ENCODE data around the gene SYMPK.

The SYMPK gene

DNA sequence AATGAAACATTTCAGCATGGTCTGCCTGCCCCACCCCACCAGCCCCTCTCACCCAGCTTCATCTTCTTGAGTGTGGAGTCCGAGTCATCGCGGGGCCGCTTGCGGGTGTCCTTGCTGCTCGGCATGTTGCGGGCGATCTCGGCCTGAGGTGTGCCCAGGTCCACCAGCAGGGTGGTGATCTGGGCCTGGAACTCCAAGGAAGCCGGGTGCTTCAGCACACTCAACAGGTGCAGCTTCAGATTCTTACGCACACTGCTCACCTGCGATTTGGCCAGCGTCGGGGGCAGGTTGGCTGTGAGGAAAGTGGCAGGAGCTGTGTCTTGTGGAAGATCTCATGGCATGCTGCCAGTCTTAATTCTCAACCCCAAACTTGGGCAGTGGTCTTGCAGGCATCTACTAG is 20.7 kb downstream of the SYMPK start:
- H3K27me3 ChIP-seq (ENCODE audit: insufficient read depth, low read length), result no peaks in the 10 kb centered on the region
- no peak overlapping the region for H4K8ac ChIP-seq (ENCODE audit: low read depth, low read length)
- no peak overlapping the region for H3K4me2 ChIP-seq (ENCODE audit: low read length)
- H3K14ac ChIP-seq (ENCODE audit: low read length), result no peak overlapping the region
- no peaks in the 10 kb centered on the region for H3K4me1 ChIP-seq (ENCODE audit: control insufficient read depth in 1 of 2, insufficient read depth in 2 of 2, low read length in 2 of 2)
- H2BK120ac ChIP-seq (ENCODE audit: insufficient read depth, low read length, poor library complexity), result no peak overlapping the region
- H2BK5ac ChIP-seq (ENCODE audit: low read depth, low read length, poor library complexity), result no peak overlapping the region
- peaks cover 7% of the 10 kb centered on the region for H3K9me3 ChIP-seq (ENCODE audit: insufficient read depth, low read depth, low read length)
- no peak overlapping the region for H3K18ac ChIP-seq (ENCODE audit: low read length)
- no peak for DNase-seq
- no peak overlapping the region for H2AK5ac ChIP-seq (ENCODE audit: low read length)
- no peak overlapping the region for H2BK12ac ChIP-seq (ENCODE audit: low read length)
- H3K9ac ChIP-seq (ENCODE audit: low read length), result no peak overlapping the region
- H3K4ac ChIP-seq (ENCODE audit: low read depth, low read length), result no peak overlapping the region
- H4K12ac ChIP-seq (ENCODE audit: low read depth, low read length), result no peak overlapping the region
- no peak overlapping the region for H4K91ac ChIP-seq (ENCODE audit: low read depth, low read length)
- no peak overlapping the region for H2AFZ ChIP-seq (ENCODE audit: insufficient read depth, low read length, poor library complexity)
- H3K27ac ChIP-seq (ENCODE audit: low read depth, low read length), result no peak overlapping the region
- no peak overlapping the region for H3K4me3 ChIP-seq (ENCODE audit: low read depth, low read length)
- H3K79me1 ChIP-seq (ENCODE audit: low read length), result no peaks in the 10 kb centered on the region
- no peaks in the 10 kb centered on the region for H3K79me2 ChIP-seq (ENCODE audit: control insufficient read depth, insufficient read depth, low read length, poor library complexity)
- no CpG with 5 or more reads among the region's 14 CpGs for WGBS (ENCODE audit: extremely low coverage, insufficient coverage, insufficient read length)
- H3K36me3 ChIP-seq (ENCODE audit: control insufficient read depth in 1 of 2, insufficient read depth in 2 of 2, low read length in 2 of 2), result peaks cover 55 to 60% of the 10 kb centered on the region in 2 experiments
- no peak overlapping the region for H3K23ac ChIP-seq (ENCODE audit: low read length)

DNA sequence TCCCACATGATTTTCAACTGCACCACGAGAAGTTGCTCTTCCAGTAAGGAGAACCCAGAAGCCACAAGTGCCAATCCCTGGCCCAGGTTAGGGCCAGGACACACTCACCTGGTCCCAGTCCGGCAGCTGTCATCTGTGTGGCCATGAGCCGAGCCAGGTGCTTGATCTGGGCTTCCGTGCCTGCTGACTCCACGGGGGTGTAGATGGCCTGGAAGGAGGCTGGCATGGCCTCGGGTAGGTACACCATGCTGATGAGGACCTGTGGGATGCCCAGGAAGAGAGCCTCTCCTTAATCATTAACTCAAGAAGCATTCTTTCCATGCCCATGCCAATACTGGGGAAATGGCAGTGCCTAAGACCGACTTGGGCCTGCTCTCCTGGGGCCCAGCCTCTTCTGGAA is 28.0 kb downstream of the SYMPK start:
- Histone ChIP-seq H3K4ac (ENCODE audit: low read depth, low read length) (no peak overlapping the region), H3K9me3 (ENCODE audit: insufficient read depth, low read depth, low read length) (peaks cover 7% of the 10 kb centered on the region), H2AFZ (ENCODE audit: insufficient read depth, low read length, poor library complexity) (no peak overlapping the region), H3K18ac (ENCODE audit: low read length) (no peak overlapping the region), H3K9ac (ENCODE audit: low read length) (no peak overlapping the region), H3K4me3 (ENCODE audit: low read depth, low read length) (no peak overlapping the region), H2BK5ac (ENCODE audit: low read depth, low read length, poor library complexity) (no peak overlapping the region), H3K79me2 (ENCODE audit: control insufficient read depth, insufficient read depth, low read length, poor library complexity) (no peaks in the 10 kb centered on the region), H3K23ac (ENCODE audit: low read length) (no peak overlapping the region), H4K8ac (ENCODE audit: low read depth, low read length) (no peak overlapping the region), H3K14ac (ENCODE audit: low read length) (no peak overlapping the region), H2BK12ac (ENCODE audit: low read length) (no peak overlapping the region), H3K36me3 (ENCODE audit: control insufficient read depth in 1 of 2, insufficient read depth in 2 of 2, low read length in 2 of 2) (peaks cover 57 to 68% of the 10 kb centered on the region in 2 experiments), H4K12ac (ENCODE audit: low read depth, low read length) (no peak overlapping the region), H3K4me1 (ENCODE audit: control insufficient read depth in 1 of 2, insufficient read depth in 2 of 2, low read length in 2 of 2) (no peaks in the 10 kb centered on the region), H3K27ac (ENCODE audit: low read depth, low read length) (no peak overlapping the region), H3K4me2 (ENCODE audit: low read length) (no peak overlapping the region), H2AK5ac (ENCODE audit: low read length) (no peak overlapping the region), H3K79me1 (ENCODE audit: low read length) (no peaks in the 10 kb centered on the region), H2BK120ac (ENCODE audit: insufficient read depth, low read length, poor library complexity) (no peak overlapping the region), H3K27me3 (ENCODE audit: insufficient read depth, low read length) (no peaks in the 10 kb centered on the region), H4K91ac (ENCODE audit: low read depth, low read length) (no peak overlapping the region)
- WGBS (ENCODE audit: extremely low coverage, insufficient coverage, insufficient read length), result no CpG with 5 or more reads among the region's 7 CpGs
- no peak for DNase-seq

DNA sequence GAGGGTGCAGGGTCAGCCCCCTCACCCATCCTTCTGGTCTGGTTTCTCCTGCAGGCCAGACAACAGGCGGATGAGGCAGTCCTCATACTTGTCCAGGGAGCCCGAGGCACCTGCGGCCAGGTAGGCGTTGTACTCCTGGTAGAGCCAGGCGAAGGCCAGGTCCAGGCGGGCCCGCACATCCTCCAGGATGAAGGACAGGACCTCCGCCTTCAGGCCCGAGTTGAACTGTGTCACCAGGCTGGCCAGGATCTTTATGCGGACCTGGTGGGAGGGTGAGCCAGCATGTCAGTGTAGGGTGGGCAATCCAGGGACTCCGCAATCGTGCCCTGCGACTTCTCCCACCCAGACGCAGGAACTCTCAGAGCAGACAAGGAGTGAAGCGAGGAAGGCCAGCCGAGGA is 34.0 kb downstream of the SYMPK start:
- no peak overlapping the region for H3K14ac ChIP-seq (ENCODE audit: low read length)
- H3K36me3 ChIP-seq (ENCODE audit: control insufficient read depth in 1 of 2, insufficient read depth in 2 of 2, low read length in 2 of 2), result peaks cover 75 to 87% of the 10 kb centered on the region in 2 experiments
- no peak overlapping the region for H2BK120ac ChIP-seq (ENCODE audit: insufficient read depth, low read length, poor library complexity)
- no peak overlapping the region for H3K18ac ChIP-seq (ENCODE audit: low read length)
- no peak overlapping the region for H4K91ac ChIP-seq (ENCODE audit: low read depth, low read length)
- H3K4me3 ChIP-seq (ENCODE audit: low read depth, low read length), result no peak overlapping the region
- H3K4me2 ChIP-seq (ENCODE audit: low read length), result no peak overlapping the region
- no peak overlapping the region for H4K12ac ChIP-seq (ENCODE audit: low read depth, low read length)
- no peak overlapping the region for H4K8ac ChIP-seq (ENCODE audit: low read depth, low read length)
- no peak overlapping the region for H3K9ac ChIP-seq (ENCODE audit: low read length)
- no peak overlapping the region for H2AFZ ChIP-seq (ENCODE audit: insufficient read depth, low read length, poor library complexity)
- no peaks in the 10 kb centered on the region for H3K27me3 ChIP-seq (ENCODE audit: insufficient read depth, low read length)
- no peaks in the 10 kb centered on the region for H3K4me1 ChIP-seq (ENCODE audit: control insufficient read depth in 1 of 2, insufficient read depth in 2 of 2, low read length in 2 of 2)
- no CpG with 5 or more reads among the region's 16 CpGs for WGBS (ENCODE audit: extremely low coverage, insufficient coverage, insufficient read length)
- no peaks in the 10 kb centered on the region for H3K79me2 ChIP-seq (ENCODE audit: control insufficient read depth, insufficient read depth, low read length, poor library complexity)
- no peak overlapping the region for H2BK5ac ChIP-seq (ENCODE audit: low read depth, low read length, poor library complexity)
- no peak for DNase-seq
- H2BK12ac ChIP-seq (ENCODE audit: low read length), result no peak overlapping the region
- no peak overlapping the region for H2AK5ac ChIP-seq (ENCODE audit: low read length)
- H3K23ac ChIP-seq (ENCODE audit: low read length), result no peak overlapping the region
- no peaks in the 10 kb centered on the region for H3K79me1 ChIP-seq (ENCODE audit: low read length)
- no peak overlapping the region for H3K4ac ChIP-seq (ENCODE audit: low read depth, low read length)
- H3K9me3 ChIP-seq (ENCODE audit: insufficient read depth, low read depth, low read length), result peaks cover 5% of the 10 kb centered on the region
- H3K27ac ChIP-seq (ENCODE audit: low read depth, low read length), result no peak overlapping the region

DNA sequence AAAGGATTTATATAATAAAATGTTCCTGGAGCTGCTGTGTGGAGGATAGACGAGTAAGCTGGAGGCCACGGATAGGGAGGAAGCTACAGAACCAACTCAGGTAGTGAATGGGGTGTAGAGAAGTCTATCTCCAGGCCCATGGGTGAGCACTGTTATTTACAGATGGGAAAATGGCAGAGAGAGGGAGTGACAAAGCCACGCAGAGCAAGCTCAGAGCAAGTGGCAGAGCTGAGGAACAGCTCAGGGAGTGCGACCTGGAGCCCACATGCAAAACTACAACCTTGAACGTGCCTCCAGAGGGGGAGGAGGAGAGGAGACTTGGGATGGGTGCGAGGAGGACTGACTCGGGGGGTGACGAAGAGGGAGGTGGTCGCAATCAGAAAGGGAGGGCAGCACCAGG is 34.4 kb downstream of the SYMPK start:
- H3K14ac ChIP-seq (ENCODE audit: low read length), result no peak overlapping the region
- H3K4me2 ChIP-seq (ENCODE audit: low read length), result no peak overlapping the region
- no peak overlapping the region for H2AK5ac ChIP-seq (ENCODE audit: low read length)
- H3K4ac ChIP-seq (ENCODE audit: low read depth, low read length), result no peak overlapping the region
- H3K4me1 ChIP-seq (ENCODE audit: control insufficient read depth in 1 of 2, insufficient read depth in 2 of 2, low read length in 2 of 2), result no peaks in the 10 kb centered on the region
- no peak overlapping the region for H2BK120ac ChIP-seq (ENCODE audit: insufficient read depth, low read length, poor library complexity)
- no peaks in the 10 kb centered on the region for H3K79me1 ChIP-seq (ENCODE audit: low read length)
- H3K27ac ChIP-seq (ENCODE audit: low read depth, low read length), result no peak overlapping the region
- no peak overlapping the region for H4K91ac ChIP-seq (ENCODE audit: low read depth, low read length)
- H3K36me3 ChIP-seq (ENCODE audit: control insufficient read depth in 1 of 2, insufficient read depth in 2 of 2, low read length in 2 of 2), result peaks cover 77 to 89% of the 10 kb centered on the region in 2 experiments
- no peak overlapping the region for H3K9ac ChIP-seq (ENCODE audit: low read length)
- no peaks in the 10 kb centered on the region for H3K27me3 ChIP-seq (ENCODE audit: insufficient read depth, low read length)
- no peak overlapping the region for H2AFZ ChIP-seq (ENCODE audit: insufficient read depth, low read length, poor library complexity)
- H2BK5ac ChIP-seq (ENCODE audit: low read depth, low read length, poor library complexity), result no peak overlapping the region
- DNase-seq, result no peak
- H3K18ac ChIP-seq (ENCODE audit: low read length), result no peak overlapping the region
- no peak overlapping the region for H2BK12ac ChIP-seq (ENCODE audit: low read length)
- no peak overlapping the region for H3K4me3 ChIP-seq (ENCODE audit: low read depth, low read length)
- H3K23ac ChIP-seq (ENCODE audit: low read length), result no peak overlapping the region
- H4K8ac ChIP-seq (ENCODE audit: low read depth, low read length), result no peak overlapping the region
- no peak overlapping the region for H4K12ac ChIP-seq (ENCODE audit: low read depth, low read length)
- H3K79me2 ChIP-seq (ENCODE audit: control insufficient read depth, insufficient read depth, low read length, poor library complexity), result no peaks in the 10 kb centered on the region
- peaks cover 5% of the 10 kb centered on the region for H3K9me3 ChIP-seq (ENCODE audit: insufficient read depth, low read depth, low read length)
- no CpG with 5 or more reads among the region's 9 CpGs for WGBS (ENCODE audit: extremely low coverage, insufficient coverage, insufficient read length)
